GM23248 (cell line): ENCODE measurements around the gene NAV2.

ENCODE experiments used
- EZH2 ChIP-seq: fragments of 200-600 bp; sonication (generic); IDR thresholded peaks from 2 replicates; pipeline ENCODE4 v1.6.1; 2018; ENCODE audit warnings: antibody characterized with exemption, mild to moderate bottlenecking; ENCODE audit not compliant: insufficient read depth, poor library complexity, severe bottlenecking
- EZH2phosphoT487 ChIP-seq: fragments of 200-600 bp; sonication (generic); IDR thresholded peaks from 2 replicates; pipeline ENCODE4 v1.6.1; 2018; ENCODE audit warnings: antibody characterized with exemption, moderate library complexity, mild to moderate bottlenecking, low read depth; ENCODE audit not compliant: insufficient read depth

GRCh38 chr11:19714387-19715363, 2.0 kb downstream of the NAV2 start:
- TF ChIP-seq EZH2 (no peak), EZH2phosphoT487 (no peak)
